GM18499 (cell line): ENCODE results near the gene PKP3.
"Not testable (repeated sequence)": the region's sequence is repeated elsewhere in the genome, so short reads cannot be mapped to it uniquely, and the experiment has no call there.

ENCODE experiments used
- ATAC-seq: cut with Tn5 transposase; IDR thresholded peaks from one replicate; pipeline ENCODE4 v1.9.1; 2021; ENCODE audit warnings: moderate number of reproducible peaks; ENCODE audit not compliant: insufficient read depth, unreplicated experiment

The PKP3 gene

GRCh38 chr11:394034-394857 is at the start of gene PKP3:
TSS of gene PKP3 (plus strand) at chr11:394209. CDS start at chr11:394293, 84 bp downstream.
- ATAC-seq, result no peak

DNA sequence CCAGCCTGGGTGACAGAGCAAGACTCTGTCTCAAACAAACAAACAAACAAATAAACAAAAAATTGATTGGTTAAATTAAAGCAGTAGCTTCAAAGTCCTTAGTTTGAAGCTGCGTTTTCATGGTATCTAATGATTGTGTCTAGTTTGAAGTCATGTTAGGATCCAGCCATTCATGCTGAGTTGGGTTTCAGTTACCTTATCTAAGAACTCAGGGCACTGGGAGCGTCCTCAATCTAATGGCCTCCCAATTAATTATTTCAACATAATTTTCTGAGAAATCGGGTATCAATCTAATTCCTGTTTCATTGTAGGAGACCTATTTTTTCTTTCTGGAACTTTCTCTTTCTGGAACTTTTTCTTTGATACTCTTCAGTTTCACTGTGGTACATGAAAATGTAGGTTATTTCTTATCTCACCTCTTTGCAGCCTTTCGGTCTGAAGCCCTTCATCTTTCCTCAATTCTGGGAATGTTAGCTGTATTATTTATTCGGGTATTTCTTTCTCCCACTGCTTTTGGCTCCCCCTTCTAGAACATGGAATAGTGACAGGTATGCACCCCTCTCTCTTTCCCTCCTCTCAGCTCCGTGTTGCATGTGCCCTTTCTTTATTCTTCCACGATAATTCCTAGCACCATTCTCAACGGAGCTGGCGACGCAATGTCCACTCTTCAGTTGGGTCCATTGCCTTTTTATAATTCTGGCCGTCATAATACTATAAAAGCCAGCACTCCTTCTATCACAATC is 49.0 kb upstream of the PKP3 start:
- no peak for ATAC-seq

- ATAC-seq, result no peak
These were observed 47.5 kb upstream of the PKP3 start for GRCh38 chr11:346529-346928.

GRCh38 chr11:349270-349954 is 44.6 kb upstream of the PKP3 start:
- not testable (repeated sequence) for ATAC-seq

DNA sequence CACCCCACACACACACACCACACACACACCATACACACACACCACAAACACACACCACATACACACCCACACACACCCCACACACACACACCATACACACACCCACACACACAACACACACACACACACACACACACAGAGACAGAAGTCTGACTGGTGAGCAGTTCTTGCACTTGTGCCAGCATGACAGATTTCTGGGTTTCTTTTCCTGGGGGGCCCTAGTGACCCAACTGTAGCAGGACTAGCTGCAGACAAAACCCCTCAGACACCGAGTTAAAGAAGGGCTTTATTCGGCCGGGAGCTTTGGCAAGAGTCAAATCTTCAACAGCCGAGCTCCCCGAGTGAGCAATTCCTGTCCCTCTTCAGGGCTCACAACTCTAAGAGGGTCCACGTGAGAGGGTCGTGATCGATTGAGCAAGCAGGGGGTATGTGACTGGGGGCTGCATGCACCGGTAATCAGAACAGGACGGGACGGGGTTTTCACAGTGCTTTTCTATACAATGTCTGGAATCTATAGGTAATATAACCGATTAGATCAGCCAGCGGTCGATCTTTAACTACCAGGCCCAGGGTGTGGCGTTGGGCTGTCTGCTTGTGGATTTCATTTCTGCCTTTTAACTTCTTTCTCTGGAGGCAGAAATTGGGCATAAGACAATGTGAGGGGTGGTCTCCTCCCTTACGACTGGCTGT is 43.8 kb upstream of the PKP3 start:
- not testable (repeated sequence) for ATAC-seq

GRCh38 chr11:350723-351255 is 43.2 kb upstream of the PKP3 start:
- no peak for ATAC-seq

DNA sequence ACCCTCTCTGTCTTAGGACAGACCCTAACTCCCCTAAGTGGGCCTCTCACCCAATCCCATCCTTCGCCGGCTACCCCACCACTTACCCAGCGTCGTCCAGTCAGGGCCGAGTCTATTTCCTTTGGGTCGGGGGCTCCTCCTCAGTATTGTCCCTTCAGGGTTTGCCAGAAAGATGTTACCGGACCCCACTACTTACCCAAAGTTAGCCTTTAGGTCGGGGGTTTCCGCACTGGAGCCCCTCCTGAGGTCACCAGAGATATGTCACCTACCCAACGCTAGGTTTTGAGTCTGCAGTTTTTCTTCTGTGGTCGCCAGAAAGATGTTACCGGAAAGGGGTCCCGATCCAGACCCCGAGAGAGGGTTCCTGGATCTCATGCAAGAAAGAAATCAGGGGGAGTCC is 42.6 kb upstream of the PKP3 start:
- no peak for ATAC-seq

DNA sequence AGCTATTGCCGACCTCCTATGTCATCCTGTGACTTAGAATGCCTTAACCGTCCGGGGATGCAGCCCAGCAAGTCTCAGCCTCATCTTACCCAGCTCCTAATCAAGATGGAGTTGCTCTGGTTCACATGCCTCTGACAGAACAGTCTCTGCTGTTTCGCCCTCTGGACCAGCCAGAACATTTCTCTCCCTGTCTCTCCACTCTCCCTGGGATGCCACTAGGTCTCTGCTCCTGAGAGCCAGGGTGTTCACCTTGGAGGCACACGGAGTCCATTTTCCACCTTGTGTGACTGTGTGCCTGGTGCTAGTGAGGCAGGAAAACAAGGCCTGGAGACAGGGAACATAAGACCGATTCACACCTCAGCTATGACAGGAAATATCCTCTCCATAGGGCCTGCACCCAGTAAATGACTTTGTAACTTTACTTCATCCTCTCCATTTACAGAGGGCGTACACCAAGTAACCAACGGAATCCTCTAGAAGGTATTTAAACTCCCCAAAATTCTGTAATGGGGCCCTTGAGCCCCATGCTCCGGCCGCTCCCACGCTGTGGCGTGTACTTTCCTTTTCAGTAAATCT is 41.5 kb upstream of the PKP3 start:
- no peak for ATAC-seq

DNA sequence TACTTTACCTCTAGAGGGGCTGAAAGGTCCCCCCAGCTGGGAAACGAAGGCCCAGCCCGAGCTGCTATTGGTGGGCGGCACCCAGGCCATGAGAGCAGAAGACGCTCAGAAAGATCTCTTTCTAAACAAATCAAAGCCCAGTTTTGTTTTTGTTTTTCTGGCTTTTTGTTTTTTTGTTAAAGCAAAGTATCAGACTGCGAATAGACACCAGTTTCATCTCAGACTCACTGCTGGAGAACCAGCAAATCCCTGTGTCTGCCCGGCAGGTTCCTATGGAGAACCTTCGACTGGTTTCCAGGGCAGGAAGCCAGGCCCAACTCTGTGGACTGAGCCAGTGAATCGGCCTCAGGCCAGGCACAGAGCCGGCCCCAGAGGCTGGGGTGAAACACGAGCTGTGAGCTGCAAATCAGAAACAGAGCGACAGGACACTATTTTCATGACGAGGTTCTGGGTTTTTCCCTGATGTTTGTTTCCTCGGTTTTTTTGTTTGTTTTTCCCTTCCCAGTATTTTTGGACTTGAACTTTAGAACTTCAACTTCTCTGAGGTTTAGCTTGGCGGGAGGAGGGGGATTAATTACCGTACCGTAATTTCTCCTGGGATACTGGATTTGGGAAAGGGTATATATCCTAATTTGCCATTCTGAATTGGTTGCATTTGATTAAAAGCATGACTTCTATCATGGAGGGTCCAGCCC is 40.7 kb upstream of the PKP3 start:
- ATAC-seq, result no peak

- ATAC-seq, result no peak
These were observed 38.2 kb upstream of the PKP3 start for GRCh38 chr11:355581-356458.

GRCh38 chr11:356610-357009 is 37.4 kb upstream of the PKP3 start:
- ATAC-seq, result no peak

- ATAC-seq, result no peak
These were observed 36.4 kb upstream of the PKP3 start for GRCh38 chr11:357582-357981.

DNA sequence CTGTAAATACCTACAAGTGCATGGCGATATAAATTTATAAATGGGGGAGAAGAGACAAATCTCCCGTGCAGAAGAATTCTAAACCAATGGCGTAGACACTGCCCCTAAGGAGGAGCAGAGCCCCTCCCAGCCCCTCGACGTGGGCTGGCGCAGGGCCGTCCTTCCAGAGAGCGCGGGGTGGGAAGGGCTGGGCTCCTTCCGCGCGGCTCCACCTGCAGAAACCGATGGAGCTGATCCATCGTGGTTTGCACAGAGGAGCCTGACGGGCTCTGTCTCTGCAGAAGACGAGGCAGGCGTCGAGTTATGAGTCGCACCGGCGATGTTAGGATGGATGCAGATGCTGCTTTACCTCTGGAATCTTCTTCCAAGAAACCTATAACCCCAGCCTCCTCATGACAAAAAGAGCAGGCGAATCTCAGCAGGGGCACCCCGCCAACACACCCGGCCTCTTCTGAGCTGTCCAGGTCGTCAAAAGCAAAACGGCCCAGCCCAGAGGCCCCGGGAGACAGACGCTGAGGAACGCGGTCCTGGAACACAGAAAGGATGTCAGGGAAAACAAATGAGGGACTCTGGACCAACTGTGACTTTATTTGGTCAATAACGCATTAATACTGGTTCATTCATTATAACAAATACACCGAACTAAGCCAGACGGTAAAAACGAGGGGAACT is 35.7 kb upstream of the PKP3 start:
- ATAC-seq, result no peak

- no peak for ATAC-seq
These were observed 34.8 kb upstream of the PKP3 start for GRCh38 chr11:359181-359714.

GRCh38 chr11:360326-361280 is 33.4 kb upstream of the PKP3 start:
- no peak for ATAC-seq

GRCh38 chr11:362642-363442 is 31.2 kb upstream of the PKP3 start:
- no peak for ATAC-seq
